ENCODE measurements around the gene TIPARP. TPM values are rescaled to one million over a fixed set of nuclear protein-coding genes. Genes with fewer than 3 reads are reported as not detected.

Gene TIPARP
- total and polyA plus RNA-seq, 4 donors, result 20.8 to 56.1 (median 40.0) TPM

DNA sequence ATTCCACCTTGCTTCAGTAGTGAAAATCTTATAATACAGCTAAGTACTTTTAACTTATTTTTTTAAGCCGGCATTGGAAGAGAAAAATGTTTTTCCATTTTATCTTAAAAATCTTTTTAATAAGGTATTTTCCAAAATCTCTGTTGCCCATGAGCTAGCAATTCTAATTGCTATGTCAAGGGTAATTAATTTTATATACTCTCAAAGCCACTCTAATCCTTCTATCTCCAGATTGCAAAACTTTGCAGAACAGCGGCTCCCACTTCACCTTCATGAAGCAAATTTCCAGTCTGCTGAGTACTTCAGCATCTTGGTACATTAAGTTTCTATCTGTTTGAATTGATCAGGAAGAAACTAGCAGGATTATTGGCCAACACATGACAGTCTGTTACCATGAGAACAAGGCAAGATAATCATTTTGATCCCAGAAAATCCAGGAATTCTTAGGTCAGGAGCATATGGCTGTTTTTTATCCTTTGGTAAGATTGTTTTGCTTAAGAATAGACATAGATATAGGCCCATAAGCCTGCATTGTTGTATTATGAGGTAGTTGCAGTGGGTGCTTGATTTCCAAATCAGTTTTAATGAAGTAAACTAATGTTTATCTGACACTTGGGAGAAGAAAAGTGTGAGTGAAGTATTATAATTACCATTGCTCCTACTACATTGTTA is 6.0 kb downstream of the TIPARP start:
- no peaks in the 10 kb centered on the region for H3K27me3 ChIP-seq (ENCODE audit: control insufficient read depth in 3 of 3, insufficient read depth in 3 of 3, low read length in 2 of 3)
- H3K9me3 ChIP-seq (ENCODE audit: control insufficient read depth in 4 of 4, insufficient read depth in 3 of 4, low read length in 3 of 4), result no peaks in the 10 kb centered on the region
- no peak overlapping the region for H3K4me3 ChIP-seq
- H3K9ac ChIP-seq (ENCODE audit: insufficient read depth in 1 of 2, low read length in 2 of 2), result no peak overlapping the region
- WGBS, 2 donors, result 79 to 80% methylated on average over 2 of the region's 2 CpGs
- H3K36me3 ChIP-seq (ENCODE audit: control insufficient read depth in 4 of 4, insufficient read depth in 4 of 4, low read length in 4 of 4), result peaks cover 5 to 19% (median 7%) of the 10 kb centered on the region in 4 donors
- DNase-seq (no peak), ATAC-seq (ENCODE audit: insufficient read depth, low FRiP score) (no peak)
- TF ChIP-seq, protein P1, sequence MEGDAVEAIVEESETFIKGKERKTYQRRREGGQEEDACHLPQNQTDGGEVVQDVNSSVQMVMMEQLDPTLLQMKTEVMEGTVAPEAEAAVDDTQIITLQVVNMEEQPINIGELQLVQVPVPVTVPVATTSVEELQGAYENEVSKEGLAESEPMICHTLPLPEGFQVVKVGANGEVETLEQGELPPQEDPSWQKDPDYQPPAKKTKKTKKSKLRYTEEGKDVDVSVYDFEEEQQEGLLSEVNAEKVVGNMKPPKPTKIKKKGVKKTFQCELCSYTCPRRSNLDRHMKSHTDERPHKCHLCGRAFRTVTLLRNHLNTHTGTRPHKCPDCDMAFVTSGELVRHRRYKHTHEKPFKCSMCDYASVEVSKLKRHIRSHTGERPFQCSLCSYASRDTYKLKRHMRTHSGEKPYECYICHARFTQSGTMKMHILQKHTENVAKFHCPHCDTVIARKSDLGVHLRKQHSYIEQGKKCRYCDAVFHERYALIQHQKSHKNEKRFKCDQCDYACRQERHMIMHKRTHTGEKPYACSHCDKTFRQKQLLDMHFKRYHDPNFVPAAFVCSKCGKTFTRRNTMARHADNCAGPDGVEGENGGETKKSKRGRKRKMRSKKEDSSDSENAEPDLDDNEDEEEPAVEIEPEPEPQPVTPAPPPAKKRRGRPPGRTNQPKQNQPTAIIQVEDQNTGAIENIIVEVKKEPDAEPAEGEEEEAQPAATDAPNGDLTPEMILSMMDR (IDR thresholded peaks at IDR 0.05; ENCODE audit: control extremely low read depth, extremely low read depth), result no peak
- H3K4me1 ChIP-seq (ENCODE audit: control insufficient read depth in 5 of 5, insufficient read depth in 5 of 5, low read length in 5 of 5), result peaks cover 4 to 48% (median 17%) of the 10 kb centered on the region in 5 donors
- H3K27ac ChIP-seq (ENCODE audit: low read depth in 1 of 2, low read length in 1 of 2), result peak overlapping the region in 1 of 2 donors; percentile 40

DNA sequence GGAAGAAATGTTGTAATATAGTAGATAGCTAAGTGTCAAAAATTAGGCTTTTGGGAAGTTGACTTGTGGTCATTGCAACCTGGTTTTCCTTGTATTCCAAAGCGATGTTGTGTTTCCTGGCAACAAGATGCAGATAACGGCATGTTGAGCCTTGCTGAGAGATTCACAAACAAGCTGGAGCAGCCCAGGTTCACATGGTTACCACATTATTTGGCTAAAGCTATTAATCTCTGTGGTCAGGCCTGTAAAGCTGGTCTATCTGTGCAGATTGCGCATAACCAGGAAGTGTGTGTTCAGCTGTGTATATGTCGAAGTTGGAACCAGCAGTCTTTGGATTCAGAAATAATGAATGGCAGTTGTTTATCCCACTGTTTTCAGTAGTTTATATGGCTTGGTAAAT is 6.6 kb downstream of the TIPARP start:
- H3K36me3 ChIP-seq (ENCODE audit: control insufficient read depth in 4 of 4, insufficient read depth in 4 of 4, low read length in 4 of 4), result peaks cover 5 to 19% (median 8%) of the 10 kb centered on the region in 4 donors
- ATAC-seq (ENCODE audit: insufficient read depth, low FRiP score) (peak; percentile 67), DNase-seq (peak; percentile 56 to 73 (median 67))
- H3K4me1 ChIP-seq (ENCODE audit: control insufficient read depth in 5 of 5, insufficient read depth in 5 of 5, low read length in 5 of 5), result peaks cover 6 to 45% (median 16%) of the 10 kb centered on the region in 5 donors
- H3K27ac ChIP-seq (ENCODE audit: low read depth in 1 of 2, low read length in 1 of 2), result peak overlapping the region in 1 of 2 donors; percentile 33
- no peak overlapping the region for H3K4me3 ChIP-seq
- 9 to 11% methylated on average over 4 of the region's 4 CpGs for WGBS, 2 donors
- peak overlapping the region in 1 of 2 donors; percentile 51 for H3K9ac ChIP-seq (ENCODE audit: insufficient read depth in 1 of 2, low read length in 2 of 2)
- H3K27me3 ChIP-seq (ENCODE audit: control insufficient read depth in 3 of 3, insufficient read depth in 3 of 3, low read length in 2 of 3), result no peaks in the 10 kb centered on the region
- TF ChIP-seq, protein P1 (IDR thresholded peaks at IDR 0.05; ENCODE audit: control extremely low read depth, extremely low read depth), result no peak
- H3K9me3 ChIP-seq (ENCODE audit: control insufficient read depth in 4 of 4, insufficient read depth in 3 of 4, low read length in 3 of 4), result no peaks in the 10 kb centered on the region

DNA sequence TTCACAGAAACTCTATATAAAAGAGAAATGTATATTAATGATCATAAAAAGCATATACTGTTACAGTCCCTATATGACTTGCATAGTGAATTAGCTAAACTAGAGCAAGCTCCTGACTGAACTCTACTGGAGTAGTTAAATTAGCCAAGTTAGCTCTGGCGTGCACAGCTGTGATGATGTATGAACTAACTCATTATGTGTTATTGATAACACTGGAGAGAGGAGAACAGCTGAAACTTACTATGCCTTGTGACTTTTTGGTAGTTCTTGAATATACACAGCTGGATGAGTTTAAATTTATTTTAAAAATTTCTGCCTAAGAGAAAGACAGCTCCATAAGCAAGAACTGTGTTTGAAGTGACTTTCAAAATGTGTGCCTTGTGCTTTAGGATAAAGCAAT is 8.1 kb downstream of the TIPARP start:
- Histone ChIP-seq H3K9ac (ENCODE audit: insufficient read depth in 1 of 2, low read length in 2 of 2) (no peak overlapping the region), H3K4me1 (ENCODE audit: control insufficient read depth in 5 of 5, insufficient read depth in 5 of 5, low read length in 5 of 5) (peaks cover 6 to 36% (median 16%) of the 10 kb centered on the region in 5 donors), H3K9me3 (ENCODE audit: control insufficient read depth in 4 of 4, insufficient read depth in 3 of 4, low read length in 3 of 4) (no peaks in the 10 kb centered on the region), H3K36me3 (ENCODE audit: control insufficient read depth in 4 of 4, insufficient read depth in 4 of 4, low read length in 4 of 4) (peaks cover 5 to 19% (median 8%) of the 10 kb centered on the region in 4 donors), H3K27ac (ENCODE audit: low read depth in 1 of 2, low read length in 1 of 2) (no peak overlapping the region), H3K27me3 (ENCODE audit: control insufficient read depth in 3 of 3, insufficient read depth in 3 of 3, low read length in 2 of 3) (no peaks in the 10 kb centered on the region), H3K4me3 (no peak overlapping the region)
- TF ChIP-seq, protein P1 (IDR thresholded peaks at IDR 0.05; ENCODE audit: control extremely low read depth, extremely low read depth), result no peak
- DNase-seq (peak in 2 of 3 donors; percentile 74 to 78), ATAC-seq (ENCODE audit: insufficient read depth, low FRiP score) (no peak)
- WGBS, 2 donors, result 69 to 79% methylated on average over 1 of the region's 1 CpG
